ENCODE measurements around the gene HSD17B10. TPM values are rescaled to one million over a fixed set of nuclear protein-coding genes. Genes with fewer than 3 reads are reported as not detected.
A peak's percentile ranks its signal among the peaks of the same experiment; 100 is the strongest.

Gene HSD17B10
- total and polyA plus RNA-seq, 2 experiments from 2014 or later, result 78.9 to 121 TPM

GRCh38 chrX:53421772-53422085 lies 12.4 kb downstream of the HSD17B10 start (continued):
- TF ChIP-seq REST (IDR thresholded peaks at IDR 0.05; ENCODE audit: unreplicated experiment), result no peak
- TF ChIP-seq POLR2AphosphoS5 (IDR thresholded peaks at IDR 0.05; ENCODE audit: low read depth), result no peak
- no peak for TF ChIP-seq CTCF (conservative IDR thresholded peaks at IDR 0.05; ENCODE audit: low read depth in 2 of 2)
- no peak for TF ChIP-seq STAT1 (IDR thresholded peaks at IDR 0.05; ENCODE audit: unreplicated experiment)
- no peak for TF ChIP-seq JUNB (IDR thresholded peaks at IDR 0.05; ENCODE audit: unreplicated experiment)
- no peak for TF ChIP-seq CREB1 (CRISPR knock-in tag; IDR thresholded peaks at IDR 0.05; ENCODE audit: low read depth)
- no peak for TF ChIP-seq ZNF331 (CRISPR knock-in tag; IDR thresholded peaks at IDR 0.05; ENCODE audit: low read depth)
- no peak for TF ChIP-seq EZH2 (IDR thresholded peaks at IDR 0.05; ENCODE audit: low read depth, unreplicated experiment)
- TF ChIP-seq EZH2phosphoT487 (IDR thresholded peaks at IDR 0.05; ENCODE audit: unreplicated experiment), result no peak

- Histone ChIP-seq H3K9me2 (ENCODE audit: insufficient read depth) (no peaks in the 10 kb centered on the region), H3K4me3 (peak overlapping the region; percentile 82), H2AFZ (no peak overlapping the region), H3K27ac (ENCODE audit: low read depth) (no peak overlapping the region), H3K4me1 (ENCODE audit: insufficient read depth) (peaks cover 5% of the 10 kb centered on the region; the same call in 1 of the 2 replicates), H3K4me2 (peak overlapping the region; percentile 79), H4K20me1 (replicated peaks; ENCODE audit: insufficient read depth) (peaks cover 11% of the 10 kb centered on the region), H3F3A (replicated peaks; ENCODE audit: low read depth) (no peaks in the 10 kb centered on the region), H3K36me3 (ENCODE audit: insufficient read depth) (no peaks in the 10 kb centered on the region), H3K79me2 (replicated peaks; ENCODE audit: insufficient read depth) (peaks cover 55% of the 10 kb centered on the region), H3K27me3 (ENCODE audit: insufficient read depth) (no peaks in the 10 kb centered on the region)
- peaks cover 13% of the 10 kb centered on the region; the same call in 1 of the 3 replicates for H3K36me3 Mint-ChIP-seq (ENCODE audit: low read depth)
- peak overlapping the region; percentile 99 for H3K4me3 Mint-ChIP-seq
- TF ChIP-seq CREB1 (CRISPR knock-in tag; IDR thresholded peaks at IDR 0.05; ENCODE audit: low read depth) (no peak), EZH2 (IDR thresholded peaks at IDR 0.05; ENCODE audit: low read depth, unreplicated experiment) (no peak), CTCF (conservative IDR thresholded peaks at IDR 0.05; ENCODE audit: low read depth in 2 of 2) (no peak), REST (IDR thresholded peaks at IDR 0.05; ENCODE audit: unreplicated experiment) (no peak), ZNF114 (CRISPR knock-in tag; IDR thresholded peaks at IDR 0.05) (no peak), STAT1 (IDR thresholded peaks at IDR 0.05; ENCODE audit: unreplicated experiment) (no peak), ETS1 (IDR thresholded peaks at IDR 0.05) (no peak), ZNF331 (CRISPR knock-in tag; IDR thresholded peaks at IDR 0.05; ENCODE audit: low read depth) (no peak), EZH2phosphoT487 (IDR thresholded peaks at IDR 0.05; ENCODE audit: unreplicated experiment) (no peak)
- H3K27me3 Mint-ChIP-seq (ENCODE audit: insufficient read depth, low read depth, poor library complexity), result peaks cover 4% of the 10 kb centered on the region
- peak overlapping the region; percentile 99 for H3K27ac Mint-ChIP-seq
- peaks cover 12% of the 10 kb centered on the region for H3K4me1 Mint-ChIP-seq
- DNase-seq (ENCODE audit: low spot score) (no peak), ATAC-seq (no peak)
- no peaks in the 10 kb centered on the region for H3K9me3 Mint-ChIP-seq
Observed at GRCh38 chrX:53421125-53421524, 13.0 kb downstream of the HSD17B10 start.

All from GM23338 (cell line).